HG02885 (cell line): ENCODE data around the gene MTF2.
"Not testable (repeated sequence)": the region's sequence is repeated elsewhere in the genome, so short reads cannot be mapped to it uniquely, and the experiment has no call there.

ENCODE experiments used
- ATAC-seq: cut with Tn5 transposase; IDR thresholded peaks from one replicate; pipeline ENCODE4 v1.9.1; 2021; ENCODE audit warnings: mild to moderate bottlenecking; ENCODE audit not compliant: unreplicated experiment, poor library complexity

MTF2 gene

DNA sequence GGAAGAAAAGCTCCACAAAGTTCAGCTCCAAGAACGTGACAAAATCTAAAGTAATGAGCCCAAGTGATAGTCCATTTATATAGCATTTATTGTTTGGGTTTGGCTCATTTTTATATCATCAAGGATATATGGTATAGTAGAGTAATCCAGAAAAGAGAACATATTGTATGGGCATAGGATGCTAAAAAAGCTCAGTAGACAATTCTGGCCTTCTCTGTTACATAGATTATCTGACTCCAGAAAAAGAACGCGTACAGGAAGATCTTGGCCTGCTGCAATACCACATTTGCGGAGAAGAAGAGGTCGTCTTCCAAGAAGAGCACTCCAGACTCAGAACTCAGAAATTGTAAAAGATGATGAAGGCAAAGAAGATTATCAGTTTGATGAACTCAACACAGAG, 57.4 kb downstream of the MTF2 start:
- ATAC-seq, result no peak

DNA sequence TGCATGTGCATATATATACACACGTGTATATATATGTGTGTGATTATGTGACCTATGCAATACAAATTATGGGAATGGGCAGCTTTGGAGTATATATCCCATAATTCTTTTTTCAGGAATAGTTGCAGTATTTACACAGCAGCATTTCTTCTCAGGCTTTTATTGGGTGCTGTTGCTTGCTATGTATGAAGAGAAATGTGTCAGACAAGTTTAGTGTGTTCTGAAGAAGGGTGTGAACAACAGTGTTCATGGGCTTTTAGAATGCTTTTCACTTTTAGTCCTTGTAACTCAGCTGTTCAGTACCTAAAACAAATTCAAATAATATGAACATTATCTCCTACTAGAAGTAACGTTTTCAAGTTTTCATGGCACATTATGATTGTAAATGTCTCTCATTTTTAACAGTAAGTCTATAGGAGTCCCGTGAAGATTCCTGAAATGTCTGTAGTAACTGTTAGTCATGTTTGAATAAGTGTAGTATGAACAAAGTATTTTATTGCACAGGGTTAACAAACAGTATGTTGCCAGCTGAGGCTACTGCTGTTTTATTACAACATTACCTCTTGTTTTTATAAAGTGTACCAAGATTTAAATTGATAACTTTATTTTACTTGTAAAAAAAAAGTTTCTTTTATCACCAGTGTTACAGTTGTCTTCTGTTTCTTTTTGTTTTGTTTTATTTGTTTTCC, 58.7 kb downstream of the MTF2 start:
- no peak for ATAC-seq

DNA sequence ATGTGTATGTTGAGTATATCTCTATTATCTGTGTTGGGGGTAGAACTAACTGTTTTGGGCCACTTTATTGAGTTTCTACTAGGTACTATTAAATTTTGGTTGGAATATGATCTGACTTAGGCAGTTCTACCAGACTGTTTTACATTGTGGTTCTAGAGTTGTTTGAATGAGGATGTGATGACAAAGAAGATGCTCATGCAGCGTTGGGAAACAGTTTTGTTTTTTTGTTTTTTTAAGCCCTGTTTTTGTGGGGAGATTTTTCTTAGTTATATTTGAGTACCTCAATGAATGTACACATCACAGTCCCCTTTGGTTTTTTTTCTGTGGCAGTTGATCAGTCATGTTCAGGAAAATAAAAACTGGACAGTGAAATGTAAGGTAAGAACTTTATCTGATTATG, 61.0 kb downstream of the MTF2 start:
- ATAC-seq, result no peak

DNA sequence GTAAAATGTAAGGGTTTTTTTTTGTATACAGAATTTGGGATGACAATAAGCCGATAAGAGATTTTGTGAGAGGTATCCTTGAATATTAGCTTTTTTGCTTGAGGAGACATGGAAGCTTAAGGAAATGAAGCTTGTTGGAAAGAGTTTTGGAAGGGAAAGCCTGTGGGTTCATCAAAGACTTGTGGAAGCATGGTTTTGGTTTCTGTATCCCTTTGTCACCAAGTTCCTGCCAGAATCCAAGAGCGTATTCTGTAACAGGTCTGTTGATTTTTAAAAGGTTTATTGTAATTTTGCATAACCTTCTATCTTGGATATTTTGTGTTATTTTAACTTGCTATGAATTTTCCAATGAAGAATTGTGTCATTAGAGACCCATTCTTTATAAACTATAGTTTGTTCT, 63.1 kb downstream of the MTF2 start:
- ATAC-seq, result no peak

DNA sequence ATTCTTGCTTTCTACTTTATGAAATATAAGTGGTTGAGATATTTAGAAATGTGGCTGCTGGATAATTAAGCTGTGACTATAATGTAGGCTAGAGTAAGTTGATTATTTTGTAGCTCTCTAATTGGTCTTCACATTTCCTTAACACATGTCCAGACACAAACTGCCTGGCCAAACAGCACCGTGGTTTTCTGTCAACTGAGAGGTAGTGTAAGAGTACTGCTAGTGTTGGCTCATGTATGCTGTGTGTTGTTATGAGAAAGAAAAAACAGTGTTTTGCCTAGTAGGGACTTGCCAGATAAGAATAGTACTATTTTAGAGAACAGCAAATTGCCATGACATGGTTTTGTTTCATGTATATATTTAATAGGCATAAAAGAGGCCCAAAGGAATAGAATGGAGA, 64.1 kb downstream of the MTF2 start:
- ATAC-seq, result no peak

DNA sequence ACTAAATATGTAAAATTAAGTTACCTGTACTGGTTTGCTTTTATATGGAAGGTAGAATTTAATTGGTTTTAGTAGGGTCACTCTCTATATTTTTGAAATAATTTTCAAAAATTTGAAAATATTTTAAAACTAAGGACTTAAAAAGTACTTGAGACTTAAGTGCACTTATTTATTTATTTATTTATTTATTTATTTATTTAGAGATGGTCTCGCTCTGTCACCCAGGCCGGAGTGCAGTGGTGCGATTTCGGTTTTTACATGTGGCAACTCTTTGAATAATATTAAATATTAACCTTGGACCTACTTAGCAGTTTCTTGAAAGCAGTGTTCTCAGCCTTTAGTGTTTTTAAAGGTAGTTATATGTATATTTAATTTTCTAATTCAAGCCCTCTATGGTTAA, 64.7 kb downstream of the MTF2 start:
- no peak for ATAC-seq

DNA sequence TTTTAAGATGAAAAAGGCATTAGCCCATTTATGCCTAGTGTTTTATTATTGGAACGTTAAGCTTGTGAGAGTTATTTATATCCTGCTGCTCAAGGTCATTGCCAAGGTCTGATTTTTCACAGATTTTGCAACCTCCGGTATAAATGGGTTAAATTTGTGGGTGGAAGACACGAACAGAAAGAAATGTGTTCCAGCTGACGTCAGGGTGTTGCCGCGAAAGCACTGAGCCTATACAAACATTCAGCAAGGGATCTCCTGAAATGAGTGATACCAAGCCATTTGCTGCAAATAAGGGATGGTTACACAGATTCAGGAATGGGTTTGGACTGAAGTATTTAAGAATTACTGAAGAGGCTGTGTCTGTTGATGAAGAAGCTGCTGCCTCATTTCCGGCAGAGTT, 68.9 kb downstream of the MTF2 start:
- ATAC-seq, result no peak

DNA sequence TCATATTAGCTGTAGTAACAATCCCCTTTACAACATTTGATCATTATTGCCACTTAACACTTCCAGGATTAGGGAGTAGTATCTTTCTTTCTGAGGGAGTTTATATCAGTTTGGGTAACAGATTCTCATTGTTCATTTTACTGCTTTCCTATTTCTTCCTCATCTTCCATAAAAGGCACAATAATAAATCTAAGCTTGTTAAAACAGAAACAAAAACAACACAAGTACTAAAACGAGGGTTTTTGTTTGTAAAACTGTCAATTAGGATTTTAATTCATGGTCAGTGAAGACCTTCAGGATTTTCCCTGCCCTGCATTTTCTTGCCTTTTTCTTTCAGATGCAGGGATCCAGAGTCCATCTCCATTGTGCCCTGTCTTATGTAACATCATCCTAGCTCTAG, 71.6 kb downstream of the MTF2 start:
- no peak for ATAC-seq

DNA sequence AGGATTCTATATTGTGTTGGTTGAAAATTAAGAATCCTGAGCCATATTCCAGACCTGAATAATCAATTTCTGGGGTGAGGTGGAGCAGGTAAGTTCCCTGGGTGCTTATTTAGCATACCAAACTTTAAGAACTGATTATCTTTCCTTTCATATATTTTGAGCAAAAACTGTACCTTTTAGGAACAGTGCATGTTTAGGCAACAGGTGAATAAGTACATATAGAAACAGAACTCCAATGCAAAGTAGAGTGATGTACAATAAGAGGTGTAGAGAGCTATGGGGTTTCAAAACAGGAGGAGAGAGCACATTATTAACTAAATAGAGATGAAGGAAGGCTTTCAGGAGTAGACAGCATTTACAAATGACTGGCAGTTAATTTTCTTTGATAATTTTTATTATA, 72.4 kb downstream of the MTF2 start:
- ATAC-seq, result no peak

DNA sequence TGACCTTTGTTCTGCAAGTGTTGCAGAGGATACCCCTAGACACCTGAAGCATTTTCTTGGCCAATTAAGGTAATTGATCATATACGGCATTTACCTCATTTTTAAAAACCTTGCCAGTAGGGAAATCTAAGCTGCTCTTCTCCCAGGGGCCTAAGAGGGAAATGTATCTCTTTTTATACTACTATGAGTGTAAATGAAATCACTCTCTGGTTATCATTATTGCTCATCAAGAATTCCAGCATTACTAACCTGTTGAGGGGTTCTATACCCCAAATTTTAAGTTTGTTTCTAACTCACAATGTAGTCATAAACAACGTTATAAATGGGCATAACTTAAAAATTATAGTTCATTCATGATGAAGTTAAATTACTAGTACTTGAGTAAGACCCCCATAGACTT, 73.8 kb downstream of the MTF2 start:
- ATAC-seq, result no peak

DNA sequence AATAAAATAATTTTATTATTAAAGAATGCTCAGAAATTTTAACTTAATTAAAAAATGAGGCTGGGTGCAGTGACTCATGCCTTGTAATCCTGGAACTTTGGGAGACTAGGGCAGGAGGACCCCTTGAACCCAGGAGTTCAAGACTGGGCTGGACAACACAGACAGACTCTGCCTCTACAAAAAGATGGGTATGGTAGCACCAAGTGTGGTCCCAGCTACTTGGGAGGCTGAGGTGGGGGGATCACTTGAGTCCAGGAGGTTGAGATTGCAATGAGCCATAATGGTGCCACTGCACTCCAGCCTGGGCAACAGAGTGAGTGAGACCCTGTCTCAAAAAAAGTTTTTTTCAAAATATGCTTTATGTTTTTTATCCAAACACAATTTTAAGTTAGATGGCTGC, 75.8 kb downstream of the MTF2 start:
- no peak for ATAC-seq

DNA sequence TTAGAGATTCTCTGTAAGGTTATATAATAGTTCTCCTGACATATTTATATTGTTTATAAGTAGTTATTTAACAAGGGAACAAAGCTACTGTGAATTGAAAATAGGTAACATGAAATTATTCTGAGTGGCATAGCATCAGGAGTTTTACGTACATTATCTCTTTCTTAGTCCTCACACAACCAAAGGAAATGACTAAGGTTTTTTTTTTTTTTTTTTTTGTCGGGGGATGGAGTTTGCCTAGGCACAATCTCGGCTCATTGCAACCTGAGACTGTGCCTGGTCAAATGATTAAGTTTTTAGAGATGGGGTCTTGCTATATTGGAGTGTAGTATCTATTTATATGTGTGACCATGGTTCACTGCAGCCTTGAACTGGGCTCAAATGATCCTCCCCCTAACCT, 76.3 kb downstream of the MTF2 start:
- no peak for ATAC-seq

DNA sequence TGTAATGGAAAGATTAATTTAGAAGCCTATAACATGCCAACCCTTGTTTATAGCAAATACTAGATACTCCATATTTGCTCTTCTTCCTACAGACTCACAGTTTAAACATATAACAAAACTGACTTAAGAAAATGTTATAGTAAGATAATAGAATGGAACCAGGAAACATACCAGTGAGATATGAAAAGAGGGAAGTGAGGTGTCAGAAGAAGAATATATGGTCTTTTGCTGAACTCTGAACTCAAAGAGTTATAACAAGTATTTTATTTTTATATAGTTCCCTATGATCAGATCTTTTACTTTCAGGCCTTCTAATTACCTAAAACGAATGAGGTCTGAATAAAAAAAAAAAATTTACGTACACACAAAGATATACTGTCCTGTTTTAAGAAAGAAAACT, 80.3 kb downstream of the MTF2 start:
- ATAC-seq, result no peak

DNA sequence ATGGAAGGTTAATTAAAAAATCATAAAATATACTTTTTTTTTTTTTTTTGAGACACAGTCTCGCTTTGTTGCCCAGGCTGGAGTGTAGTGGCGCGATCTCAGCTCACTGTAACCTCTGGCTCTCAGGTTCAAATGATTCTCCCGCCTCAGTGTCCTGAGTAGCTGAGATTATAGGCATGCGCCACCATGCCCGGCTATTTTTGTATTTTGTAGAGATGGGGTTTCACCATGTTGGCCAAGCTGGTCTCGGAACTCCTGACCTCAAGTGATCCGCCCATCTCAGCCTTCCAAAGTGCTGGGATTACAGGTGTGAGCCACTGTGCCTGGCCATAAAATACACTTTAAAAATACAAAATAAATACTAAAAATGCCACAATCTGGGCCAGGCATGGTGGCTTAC, 84.2 kb downstream of the MTF2 start:
- not testable (repeated sequence) for ATAC-seq

DNA sequence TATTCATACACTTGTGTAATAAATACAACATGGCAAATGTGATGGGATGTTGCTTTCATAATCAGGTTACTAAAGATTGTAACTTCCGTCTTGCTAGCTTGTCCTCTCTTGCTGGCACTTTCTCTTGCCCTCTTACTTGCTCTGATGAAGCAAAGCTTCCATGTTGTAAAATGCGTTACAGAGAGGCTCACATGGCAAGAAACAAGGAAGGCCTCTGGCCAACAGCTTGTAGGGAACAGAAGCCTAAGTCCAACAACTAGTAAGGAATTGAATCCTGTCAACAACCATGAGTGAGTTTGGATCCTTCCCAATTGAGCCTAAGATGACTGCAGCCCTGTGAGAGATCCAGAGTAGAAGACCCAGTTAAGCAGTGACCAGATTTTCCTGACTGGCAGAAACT, 85.7 kb downstream of the MTF2 start:
- no peak for ATAC-seq

DNA sequence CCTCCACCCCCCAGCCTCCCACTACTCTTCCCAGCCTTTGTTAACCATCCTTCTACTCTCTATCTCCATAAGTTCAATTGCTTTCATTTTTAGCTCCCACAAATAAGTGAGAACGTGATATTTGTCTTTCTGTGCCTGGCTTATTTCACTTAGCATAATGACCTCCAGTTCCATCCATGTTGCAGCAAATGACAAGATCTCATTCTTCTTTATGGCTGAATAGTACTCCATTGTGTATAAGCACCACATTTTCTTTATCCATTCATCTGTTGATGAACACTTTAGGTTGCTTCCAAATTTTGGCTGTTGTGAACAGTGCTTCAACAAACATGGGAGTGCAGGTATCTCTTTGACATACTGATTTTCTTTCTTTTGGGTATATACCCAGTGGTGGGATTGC, 86.8 kb downstream of the MTF2 start:
- ATAC-seq, result not testable (repeated sequence)

DNA sequence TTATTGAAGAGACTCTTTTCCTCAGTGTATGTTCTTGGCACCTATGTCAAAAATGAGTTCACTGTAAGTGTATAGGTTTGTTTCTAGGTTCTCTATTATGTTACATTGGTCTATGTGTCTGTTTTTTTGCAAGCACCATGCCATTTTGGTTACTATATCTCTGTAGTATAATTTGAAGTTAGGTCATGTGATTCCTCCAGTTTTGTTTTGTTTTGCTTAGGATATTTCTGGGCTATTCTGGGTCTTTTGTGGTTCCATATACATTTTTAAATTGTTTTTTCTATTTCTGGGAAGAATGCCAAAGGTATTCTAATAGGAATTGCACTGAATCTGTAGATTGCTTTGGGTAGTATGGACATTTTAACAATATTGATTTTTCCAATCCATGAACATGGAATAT, 87.9 kb downstream of the MTF2 start:
- ATAC-seq, result no peak

DNA sequence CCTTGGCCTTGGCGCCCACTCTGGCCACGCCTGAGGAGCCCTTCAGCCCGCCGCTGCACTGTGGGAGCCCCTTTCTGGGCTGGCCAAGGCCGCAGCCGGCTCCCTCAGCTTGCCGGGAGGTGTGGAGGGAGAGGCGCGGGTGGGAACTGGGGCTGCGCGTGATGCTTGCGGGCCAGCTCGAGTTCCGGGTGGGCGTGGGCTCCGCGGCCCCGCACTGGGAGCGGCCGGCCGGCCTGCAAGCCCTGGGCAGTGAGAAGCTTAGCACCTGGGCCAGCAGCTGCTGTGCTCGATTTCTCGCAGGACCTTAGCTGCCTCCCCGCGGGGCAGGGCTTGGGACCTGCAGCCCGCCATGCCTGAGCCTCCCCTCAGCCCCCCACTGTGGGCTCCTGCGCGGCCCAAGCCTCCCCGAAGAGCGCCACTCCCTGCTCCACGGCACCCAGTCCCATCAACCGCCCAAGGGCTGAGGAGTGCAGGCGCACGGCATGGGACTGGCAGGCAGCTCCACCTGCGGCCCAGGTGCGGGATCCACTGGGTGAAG, 91.1 kb downstream of the MTF2 start:
- not testable (repeated sequence) for ATAC-seq

DNA sequence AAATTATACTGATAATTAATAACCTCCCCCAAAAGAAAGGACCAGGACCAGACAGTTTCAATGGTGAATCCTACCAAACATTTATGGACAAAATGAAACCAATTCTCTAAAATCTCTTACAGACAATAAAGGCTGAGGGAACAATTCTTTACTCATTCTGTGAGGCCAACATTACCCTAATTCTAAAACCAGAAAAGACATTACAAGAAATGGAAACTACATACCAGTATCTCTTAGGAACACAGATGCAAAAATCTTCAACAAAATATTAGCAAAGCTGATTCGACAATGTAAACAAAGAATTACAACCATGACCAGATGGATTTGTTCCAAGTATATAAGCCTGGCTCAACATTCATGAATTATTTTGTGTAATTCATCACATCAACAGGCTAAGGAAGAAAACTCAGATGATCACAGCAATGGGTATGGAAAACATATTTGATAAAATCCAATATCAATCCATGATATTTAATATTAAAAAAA, 92.5 kb downstream of the MTF2 start:
- no peak for ATAC-seq

DNA sequence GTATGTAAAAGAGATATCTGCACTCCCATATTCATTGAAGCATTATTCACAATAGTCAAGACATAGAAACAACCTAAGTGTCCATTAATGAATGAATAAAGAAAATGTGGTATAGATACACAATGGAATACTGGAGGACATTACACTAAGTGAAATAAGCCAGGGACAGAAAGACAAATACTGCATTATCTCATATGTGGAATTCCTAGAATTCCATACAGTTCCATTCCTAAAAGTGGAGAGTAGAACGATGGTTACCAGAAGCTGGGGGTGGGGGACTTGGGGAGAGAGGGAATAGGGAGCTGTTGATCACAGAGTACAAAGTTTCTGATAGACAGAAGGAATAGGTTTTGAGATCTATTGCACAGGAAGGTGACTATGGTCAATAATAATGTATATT, 93.7 kb downstream of the MTF2 start:
- ATAC-seq, result no peak

DNA sequence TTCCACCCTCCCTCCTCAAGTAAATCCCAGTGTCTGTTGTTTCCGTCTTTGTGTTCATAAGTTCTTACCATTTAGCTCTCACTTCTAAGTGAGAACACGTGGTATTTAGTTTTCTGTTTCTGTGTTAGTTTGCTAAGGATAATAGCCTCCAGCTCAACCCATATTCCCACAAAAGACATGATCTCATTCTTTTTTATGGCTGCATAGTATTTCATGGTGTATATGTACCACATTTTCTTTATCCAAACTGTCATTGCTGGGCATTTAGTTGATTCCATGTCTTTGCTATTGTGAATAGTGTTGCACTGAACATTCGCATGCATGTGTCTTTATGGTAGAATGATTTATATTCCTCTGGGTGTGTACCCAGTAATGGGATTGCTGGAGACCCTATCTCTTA, 95.6 kb downstream of the MTF2 start:
- not testable (repeated sequence) for ATAC-seq

DNA sequence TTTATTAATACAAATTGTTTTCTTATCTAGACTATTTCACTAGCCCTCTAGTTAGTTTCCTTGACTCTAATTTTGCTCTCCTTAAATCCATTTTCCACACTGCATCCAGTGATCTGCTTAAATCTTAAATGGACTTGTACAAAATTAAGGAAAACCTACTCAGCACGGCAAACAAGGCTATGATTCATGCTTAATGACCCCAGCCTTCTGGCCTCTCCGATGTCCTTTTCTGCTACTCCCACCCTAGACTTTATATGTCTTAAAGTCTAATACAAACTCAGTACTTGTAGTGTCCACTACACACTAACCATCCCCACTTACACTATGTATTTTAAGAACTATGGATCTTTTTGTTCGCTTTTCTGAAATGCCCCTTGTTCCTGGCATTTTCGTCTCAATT, 98.9 kb downstream of the MTF2 start:
- no peak for ATAC-seq
